DMS153 (cell line): ENCODE data around the gene PDCD1.

Source experiments
- DNase-seq: peaks from one replicate; lab custom pipeline; 2025; lab: John Stamatoyannopoulos, UW

The PDCD1 gene

GRCh38 chr2:241852116-241852980 lies 6.3 kb downstream of the PDCD1 start:
- DNase-seq = no peak

- no peak for DNase-seq
These were observed 7.2 kb downstream of the PDCD1 start for GRCh38 chr2:241851325-241852115.

DNA sequence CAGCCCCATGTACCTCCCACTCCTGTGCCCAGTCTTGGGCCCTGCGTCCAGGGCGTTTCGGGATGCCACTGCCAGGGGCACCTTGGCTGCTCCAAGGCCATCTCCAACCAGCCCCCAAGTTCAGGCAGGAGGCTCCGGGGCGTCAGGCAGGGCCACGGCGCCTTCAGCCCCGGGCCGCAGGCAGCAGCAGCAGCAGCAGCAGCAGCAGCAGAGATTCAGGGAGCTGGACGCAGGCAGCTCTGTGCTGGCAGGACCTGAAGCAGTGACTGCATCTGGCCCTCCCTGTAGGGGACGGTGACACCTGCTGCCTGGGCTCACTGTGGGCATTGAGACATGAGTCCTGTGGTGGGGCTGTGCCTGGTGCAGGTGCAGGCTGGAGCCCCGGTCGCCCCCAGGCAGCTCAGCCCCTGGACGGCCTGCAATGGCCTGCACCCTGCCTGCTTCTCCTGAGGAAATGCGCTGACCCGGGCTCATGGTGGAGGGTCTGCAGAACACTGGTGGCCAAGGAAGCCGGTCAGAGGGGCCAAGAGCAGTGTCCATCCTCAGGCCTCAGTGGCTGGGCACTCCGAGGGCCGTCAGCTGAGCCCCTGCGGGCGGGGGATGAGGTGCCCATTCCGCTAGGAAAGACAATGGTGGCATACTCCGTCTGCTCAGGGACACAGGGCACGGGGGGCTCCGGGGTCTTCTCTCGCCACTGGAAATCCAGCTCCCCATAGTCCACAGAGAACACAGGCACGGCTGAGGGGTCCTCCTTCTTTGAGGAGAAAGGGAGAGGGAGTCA lies 8.0 kb downstream of the PDCD1 start:
- DNase-seq = no peak

GRCh38 chr2:241849616-241850543 lies 8.8 kb downstream of the PDCD1 start:
- no peak for DNase-seq

- DNase-seq = no peak
These were observed 9.7 kb downstream of the PDCD1 start for GRCh38 chr2:241848761-241849615.

GRCh38 chr2:241846406-241846805 lies 12.3 kb downstream of the PDCD1 start:
- DNase-seq = no peak

GRCh38 chr2:241844831-241845578 lies 13.7 kb downstream of the PDCD1 start:
- DNase-seq = no peak

- peak; percentile 29 for DNase-seq
These were observed 14.5 kb downstream of the PDCD1 start for GRCh38 chr2:241844066-241844728.

DNA sequence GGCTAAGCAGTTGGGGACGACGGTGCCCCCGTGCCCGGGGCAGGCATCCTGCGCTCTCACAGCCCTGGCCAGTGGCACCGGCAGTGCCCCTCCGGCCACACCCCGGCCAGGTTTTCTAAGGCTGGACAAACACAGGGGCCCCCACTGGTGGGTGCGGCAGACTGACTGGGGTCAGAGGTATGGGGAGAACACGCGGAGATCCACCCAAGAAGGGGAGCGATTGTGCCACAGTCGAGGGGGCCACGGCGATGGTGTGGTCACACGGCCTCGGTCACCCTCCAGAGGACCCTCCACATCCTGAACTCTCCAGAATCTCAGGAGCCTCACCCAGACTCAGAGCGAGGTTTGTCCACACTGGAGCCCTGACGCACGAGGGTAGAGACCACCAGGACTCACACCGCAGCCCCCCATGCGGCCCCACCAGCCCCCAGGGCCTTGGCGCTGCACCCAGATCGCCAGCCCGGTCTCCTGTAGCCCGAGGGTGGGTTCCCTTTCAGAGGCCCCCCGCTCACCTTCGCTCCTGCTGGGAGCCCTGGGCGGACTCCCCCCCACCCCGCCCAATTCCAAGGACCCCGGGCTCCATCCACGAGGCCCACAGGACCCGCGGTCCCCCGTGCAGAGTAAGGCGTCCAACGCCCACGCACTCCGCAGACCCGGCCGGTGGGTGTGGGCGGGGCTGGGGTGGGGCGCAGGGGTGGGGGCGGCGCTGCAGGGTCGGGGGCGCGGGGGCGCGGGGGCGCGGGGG lies 15.2 kb downstream of the PDCD1 start:
- no peak for DNase-seq

GRCh38 chr2:241842620-241843211 lies 16.0 kb downstream of the PDCD1 start:
- no peak for DNase-seq

DNA sequence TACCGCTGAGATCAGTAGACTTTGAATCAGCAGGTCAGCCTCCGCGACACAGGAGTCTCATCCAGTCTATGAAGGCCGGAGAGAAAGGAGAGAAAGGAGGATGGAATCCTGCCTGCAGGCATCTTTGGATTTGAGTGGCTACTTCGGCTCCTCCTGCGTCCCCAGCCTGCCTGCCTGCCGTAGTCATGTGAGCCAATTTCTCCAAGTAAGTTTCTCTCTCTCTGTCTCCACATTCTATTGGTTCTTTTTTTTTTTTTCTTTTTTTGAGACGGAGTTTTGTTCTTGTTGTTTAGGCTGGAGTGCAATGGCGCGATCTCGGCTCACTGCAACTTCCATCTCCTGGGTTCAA lies 16.7 kb downstream of the PDCD1 start:
- no peak for DNase-seq

DNA sequence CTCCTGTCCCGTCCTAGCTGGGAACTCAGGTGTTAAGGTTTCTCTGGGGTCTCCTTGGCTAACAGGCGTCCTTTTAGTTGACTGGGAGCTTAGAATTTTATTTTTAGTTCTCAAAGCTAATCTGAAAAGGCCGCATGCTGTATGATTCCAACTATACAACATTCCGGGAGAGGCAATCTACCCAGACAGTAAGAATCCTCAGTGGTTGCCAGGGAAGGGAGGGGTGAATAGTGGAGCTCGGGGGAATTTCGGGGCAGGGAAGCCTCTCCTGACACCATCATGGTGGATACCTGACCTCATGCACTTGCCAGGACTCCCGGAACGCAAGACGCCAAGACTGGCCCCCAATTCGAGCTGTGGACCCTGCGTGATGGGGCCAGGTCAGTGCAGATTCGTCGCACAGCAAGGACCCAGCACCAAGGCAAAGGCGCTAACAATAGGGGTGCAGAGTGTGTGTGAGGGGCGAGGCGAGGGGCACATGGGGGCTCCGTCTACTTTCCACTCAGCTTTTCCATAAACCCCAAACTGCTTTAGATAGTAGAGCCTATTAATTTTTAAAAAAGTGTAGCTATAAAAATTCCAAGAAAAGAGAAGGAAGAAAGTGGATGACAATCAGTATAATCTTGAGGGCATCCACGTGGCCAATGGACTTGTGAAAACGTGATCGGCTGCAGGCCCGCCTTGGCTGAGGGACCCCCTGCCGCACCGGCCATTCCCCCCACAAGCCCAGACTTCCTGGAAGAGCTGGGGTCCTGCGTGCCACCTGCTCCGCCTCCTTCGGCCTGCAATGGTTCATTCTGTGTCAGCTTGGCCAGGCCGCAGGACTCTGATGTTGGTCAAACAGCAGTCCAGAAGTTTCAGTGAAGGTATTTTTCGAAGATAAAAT lies 17.3 kb downstream of the PDCD1 start:
- no peak for DNase-seq

DNA sequence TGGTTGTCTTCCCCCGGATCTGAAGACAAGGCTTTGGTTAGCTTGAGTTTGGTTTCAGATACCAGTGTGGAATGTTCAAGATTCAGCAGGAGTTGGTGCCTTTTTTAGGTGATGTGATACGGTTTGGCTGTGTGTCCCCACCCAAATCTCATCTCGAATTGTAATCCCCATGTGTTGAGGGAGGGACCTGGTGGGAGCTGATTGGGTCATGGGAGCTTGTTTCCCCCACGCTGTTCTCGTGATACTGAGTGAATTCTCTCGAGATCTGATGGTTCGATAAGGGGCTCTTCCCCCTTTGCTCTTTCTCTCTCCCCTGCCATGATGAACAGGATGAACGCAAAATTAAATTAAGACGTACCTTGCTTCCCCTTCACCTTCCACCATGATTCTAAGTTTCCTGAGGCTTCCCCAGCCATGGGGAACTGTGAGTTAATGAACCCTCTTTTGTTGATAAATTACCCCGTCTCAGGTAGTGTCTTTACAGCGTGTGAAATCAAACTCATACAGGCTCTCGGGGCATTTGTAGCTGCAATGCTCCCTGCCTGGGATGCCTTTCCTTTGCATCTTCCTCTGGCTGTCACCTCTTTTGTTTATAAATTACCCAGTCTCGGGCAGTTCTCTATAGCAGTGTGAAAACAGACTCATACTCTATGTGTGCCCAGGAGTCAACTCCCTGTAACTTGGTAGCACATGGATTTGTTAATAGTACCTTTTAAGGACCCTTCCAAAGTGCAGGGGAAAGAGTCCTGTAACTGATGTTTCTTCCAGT lies 21.3 kb downstream of the PDCD1 start:
- DNase-seq = no peak

DNA sequence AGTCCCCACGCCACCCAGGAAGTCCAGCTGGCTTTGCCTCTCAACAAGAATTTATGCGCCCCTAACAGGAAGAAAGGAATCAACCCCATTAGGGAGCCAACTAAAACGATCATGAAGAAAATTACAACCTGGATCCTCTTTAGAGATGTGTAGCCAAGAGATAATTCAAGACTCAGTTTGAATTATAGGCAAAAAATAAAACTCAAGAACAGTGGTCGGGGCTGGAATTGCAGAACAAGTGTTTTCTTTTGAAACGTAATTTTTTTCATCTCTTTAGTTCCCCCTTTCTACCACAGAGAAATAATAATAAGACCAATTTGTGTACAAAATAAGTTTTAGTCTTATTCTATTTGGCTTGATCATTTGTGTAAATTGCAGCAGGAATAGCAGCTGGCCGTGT lies 22.4 kb downstream of the PDCD1 start:
- DNase-seq = no peak

DNA sequence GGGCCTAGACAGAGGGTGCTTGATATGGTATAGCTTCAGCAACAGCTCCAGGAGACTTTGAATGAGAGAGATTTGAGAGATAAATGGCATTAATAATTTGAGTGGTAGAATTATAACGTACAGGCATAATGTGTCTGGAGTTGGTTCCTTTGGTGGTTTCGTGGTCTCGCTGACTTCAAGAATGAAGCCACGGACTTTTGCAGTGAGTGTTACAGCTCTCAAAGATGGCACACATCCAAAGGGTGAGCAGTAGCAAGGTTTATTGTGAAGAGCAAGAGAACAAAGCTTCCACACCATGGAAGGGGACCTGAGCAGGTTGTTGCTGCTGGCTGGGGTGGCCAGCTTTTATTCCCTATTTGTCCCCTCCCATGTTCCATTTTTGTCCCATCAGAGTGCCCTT lies 23.1 kb downstream of the PDCD1 start:
- DNase-seq = no peak

DNA sequence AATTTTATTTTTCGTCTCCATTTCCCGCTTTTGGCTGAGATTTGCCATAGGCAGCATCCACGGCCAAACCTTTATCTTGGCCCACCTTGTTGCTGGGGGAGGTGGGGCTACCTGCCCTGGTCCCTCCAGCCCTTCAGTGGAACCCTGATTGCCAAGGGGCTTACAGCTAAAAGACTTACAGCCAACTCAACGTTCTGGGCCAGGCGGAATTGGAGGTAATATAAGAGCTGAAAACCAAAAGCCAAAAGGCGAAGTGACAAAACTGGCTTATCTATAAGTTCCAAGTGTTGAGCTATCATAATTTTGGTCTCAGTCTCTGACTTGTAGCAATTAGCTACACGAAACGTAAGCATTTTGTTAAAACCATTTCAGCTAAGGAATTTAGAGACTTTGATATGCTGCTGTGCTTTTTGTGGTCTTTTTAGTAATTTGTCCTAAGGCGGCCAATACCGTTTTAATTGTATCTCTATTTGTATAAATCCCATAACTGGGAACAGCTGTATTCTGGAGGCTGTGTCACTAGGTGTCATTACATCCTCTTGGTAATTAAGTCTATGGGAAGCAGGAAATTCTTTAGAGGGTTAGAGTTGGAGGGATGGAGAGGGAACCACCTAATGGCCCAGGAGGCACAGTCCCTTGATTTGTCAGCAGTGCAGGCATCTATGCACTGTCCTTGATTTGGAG lies 24.0 kb downstream of the PDCD1 start:
- DNase-seq = no peak
